Spinal cord (tissue), 10 donors: Measurements from ENCODE around the gene FER. TPM values are rescaled to one million over a fixed set of nuclear protein-coding genes. Genes with fewer than 3 reads are reported as not detected.
"Not testable (repeated sequence)": the region's sequence is repeated elsewhere in the genome, so short reads cannot be mapped to it uniquely, and the experiment has no call there.

Experiments used
- DNase-seq, 6 donors: peaks; one replicate each; pipeline versions ENCODE4 v3.0.0 to v3.0.0-alpha.2; 2013 to 2015; ENCODE audit warnings: low spot score in 6 of 6, low read depth in 4 of 6
- H3K27ac ChIP-seq: one replicate; pipeline ENCODE4 v1.5.1; 2013; ENCODE audit warnings: low read depth, low read length, control low read depth
- H3K27me3 ChIP-seq: one replicate; pipeline ENCODE4 v1.6.1; 2013; ENCODE audit warnings: low read length; ENCODE audit not compliant: control insufficient read depth, insufficient read depth
- H3K36me3 ChIP-seq: one replicate; pipeline ENCODE4 v1.6.1; 2013; ENCODE audit warnings: low read length; ENCODE audit not compliant: control insufficient read depth, insufficient read depth
- H3K4me1 ChIP-seq: one replicate; pipeline ENCODE4 v1.6.1; 2013; ENCODE audit warnings: low read length; ENCODE audit not compliant: control insufficient read depth, insufficient read depth
- H3K4me3 ChIP-seq: one replicate; pipeline ENCODE4 v1.5.1; 2013; ENCODE audit warnings: low read depth, low read length, control low read depth
- H3K9me3 ChIP-seq: one replicate; pipeline ENCODE4 v1.6.1; 2013; ENCODE audit warnings: low read length; ENCODE audit not compliant: control insufficient read depth, insufficient read depth
- WGBS: methylation state at CpG from one replicate; pipeline ENCODE4 v1.1.5; 2013; ENCODE audit warnings: missing lambda C conversion rate; ENCODE audit not compliant: insufficient coverage; 5-methylcytosine and 5-hydroxymethylcytosine counted together
- polyA plus RNA-seq, 2 donors: library from polyadenylated mRNA; unstranded; fragments of 120-200 nt; gene quantifications; one replicate each; pipeline ENCODE4 v1.2.1, GENCODE V29; 2013; ENCODE audit not compliant: insufficient read length in 2 of 2
- total RNA-seq, 2 donors: library from RNA; depleted of rRNA in 1 of 2; stranded (reverse); fragments of 120-200 nt in 1 of 2; fragments of >200 nt in 1 of 2; gene quantifications; one replicate each; pipeline versions ENCODE4 v1.2.3 to v1.2.4, GENCODE V29; 2013 to 2014
- donor health status: healthy.

Gene FER
- total and polyA plus RNA-seq, 4 donors: 13.5 to 70.7 (median 36.5) TPM

GRCh38 chr5:108993440-108993839 lies 245.7 kb downstream of the FER start:
- H3K27me3 ChIP-seq, DNase-seq, H3K27ac ChIP-seq, H3K36me3 ChIP-seq, H3K4me1 ChIP-seq, H3K4me3 ChIP-seq, H3K9me3 ChIP-seq: not testable (repeated sequence)
- 100% methylated on average over 3 of the region's 12 CpGs for WGBS

GRCh38 chr5:108997720-108998119 lies 250.0 kb downstream of the FER start:
- H3K27me3 ChIP-seq: no peaks in the 10 kb centered on the region
- WGBS: 100% methylated on average over 3 of the region's 4 CpGs
- no peaks in the 10 kb centered on the region for H3K9me3 ChIP-seq
- DNase-seq: no peak
- H3K36me3 ChIP-seq: peaks cover 6% of the 10 kb centered on the region
- no peak overlapping the region for H3K4me3 ChIP-seq
- no peak overlapping the region for H3K27ac ChIP-seq
- H3K4me1 ChIP-seq: no peaks in the 10 kb centered on the region

DNA sequence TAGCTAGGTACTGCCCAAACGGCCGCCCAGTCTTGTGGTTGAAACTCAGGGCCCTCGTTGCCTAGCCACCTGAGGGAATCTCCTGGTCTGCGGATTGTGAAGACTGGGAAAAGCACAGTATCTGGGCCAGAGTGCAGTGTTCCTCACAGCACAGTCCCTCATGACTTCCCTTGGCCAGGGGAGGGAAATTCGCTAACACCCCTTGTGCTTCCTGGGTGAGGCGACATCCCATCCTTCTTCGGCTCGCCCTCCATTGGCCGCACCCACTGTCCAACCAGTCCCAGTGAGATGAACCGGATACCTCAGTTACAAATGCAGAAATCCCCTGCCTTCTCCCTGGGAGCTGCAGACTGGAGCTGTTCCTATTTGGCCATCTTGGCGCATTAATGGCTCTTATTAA lies 250.5 kb downstream of the FER start:
- WGBS: 99% methylated on average over 10 of the region's 11 CpGs
- no peaks in the 10 kb centered on the region for H3K27me3 ChIP-seq
- H3K4me3 ChIP-seq: no peak overlapping the region
- no peak for DNase-seq
- H3K4me1 ChIP-seq: no peaks in the 10 kb centered on the region
- H3K27ac ChIP-seq: no peak overlapping the region
- peaks cover 6% of the 10 kb centered on the region for H3K36me3 ChIP-seq
- H3K9me3 ChIP-seq: no peaks in the 10 kb centered on the region

DNA sequence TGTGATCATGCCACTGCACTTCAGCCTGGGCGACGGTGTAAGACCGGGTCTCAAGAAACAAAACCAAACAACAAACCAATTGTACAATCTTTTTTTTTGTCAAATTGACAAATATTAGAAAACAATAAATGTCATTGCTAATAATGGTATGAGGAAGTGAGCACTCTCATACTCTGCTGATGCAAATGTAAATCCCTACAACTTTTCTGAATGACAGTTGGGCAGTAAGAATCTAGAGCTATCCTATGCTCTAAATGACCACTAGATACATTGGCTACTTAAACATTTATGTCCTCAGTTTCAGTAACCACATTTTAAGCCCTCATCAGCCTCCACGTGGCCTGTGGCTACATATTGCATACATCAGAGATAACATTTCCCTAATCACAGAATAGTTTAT lies 256.2 kb downstream of the FER start:
- Histone ChIP-seq H3K4me3 (no peak overlapping the region), H3K27me3 (no peaks in the 10 kb centered on the region), H3K9me3 (no peaks in the 10 kb centered on the region), H3K27ac (no peak overlapping the region), H3K36me3 (no peaks in the 10 kb centered on the region), H3K4me1 (no peaks in the 10 kb centered on the region)
- DNase-seq: no peak
- WGBS: 88% methylated on average over 1 of the region's 4 CpGs

DNA sequence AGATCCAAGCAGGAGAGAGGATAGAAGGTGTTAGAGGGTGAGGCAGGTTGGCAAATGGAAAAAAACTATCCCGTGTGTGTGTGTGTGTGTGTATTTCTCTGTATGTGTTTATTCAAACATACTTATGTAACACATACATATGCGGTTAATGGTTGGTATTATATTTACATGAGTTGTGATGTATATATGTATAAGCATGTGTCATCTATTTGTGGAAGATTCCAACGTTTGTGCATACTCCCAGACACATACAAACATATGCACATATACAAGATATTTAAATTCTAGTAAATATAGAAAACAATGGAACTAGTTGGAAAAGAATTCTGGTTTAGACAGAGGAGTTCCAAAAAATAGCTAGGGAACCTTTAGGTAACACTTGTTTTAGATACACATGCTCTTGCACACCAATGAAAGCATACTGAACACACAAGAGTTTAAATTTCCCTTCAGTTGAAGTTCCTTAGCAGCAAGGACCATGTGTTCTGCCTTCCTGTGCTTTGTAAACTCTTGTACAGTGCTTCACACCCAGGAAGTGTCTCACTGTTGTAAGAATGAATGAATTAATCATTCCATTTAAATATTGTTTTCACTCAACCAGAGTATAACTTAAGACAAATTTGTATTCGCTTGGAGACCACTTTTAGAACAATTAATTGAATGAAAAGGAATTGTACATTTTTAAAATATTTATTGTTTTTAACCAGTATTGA lies 257.8 kb downstream of the FER start:
- Histone ChIP-seq H3K27me3 (no peaks in the 10 kb centered on the region), H3K9me3 (no peaks in the 10 kb centered on the region), H3K27ac (no peak overlapping the region), H3K4me1 (no peaks in the 10 kb centered on the region), H3K36me3 (no peaks in the 10 kb centered on the region), H3K4me3 (no peak overlapping the region)
- DNase-seq: no peak
- WGBS: no CpG with 5 or more reads among the region's 4 CpGs

DNA sequence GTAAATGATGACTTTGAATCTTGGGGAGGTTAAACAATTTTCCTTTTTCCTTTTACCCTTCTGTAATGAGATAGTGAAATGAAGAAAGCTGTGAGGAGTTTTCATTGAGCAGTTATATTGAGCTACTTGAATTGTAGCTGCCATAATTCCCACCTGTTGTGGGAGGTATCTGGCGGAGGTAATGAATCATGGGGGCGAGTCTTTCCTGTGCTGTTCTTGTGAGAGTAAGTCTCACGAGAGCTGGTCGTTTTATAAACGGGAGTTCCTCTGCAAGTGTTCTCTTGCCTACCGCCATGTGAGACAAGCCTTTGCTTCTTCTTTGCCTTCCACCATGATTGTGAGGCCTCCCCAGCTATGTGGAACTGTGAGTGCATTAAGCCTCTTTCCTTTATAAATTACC lies 258.4 kb downstream of the FER start:
- DNase-seq: no peak
- Histone ChIP-seq H3K27ac (no peak overlapping the region), H3K9me3 (no peaks in the 10 kb centered on the region), H3K27me3 (no peaks in the 10 kb centered on the region), H3K4me1 (no peaks in the 10 kb centered on the region), H3K36me3 (no peaks in the 10 kb centered on the region), H3K4me3 (no peak overlapping the region)
- WGBS: no CpG with 5 or more reads among the region's 6 CpGs

GRCh38 chr5:109016300-109016699 lies 268.6 kb downstream of the FER start:
- no peak for DNase-seq
- Histone ChIP-seq H3K4me1 (no peaks in the 10 kb centered on the region), H3K4me3 (no peak overlapping the region), H3K27me3 (no peaks in the 10 kb centered on the region), H3K27ac (no peak overlapping the region), H3K36me3 (no peaks in the 10 kb centered on the region), H3K9me3 (no peaks in the 10 kb centered on the region)
- no CpG with 5 or more reads among the region's 1 CpG for WGBS

- H3K4me3 ChIP-seq: no peak overlapping the region
- DNase-seq: no peak
- H3K27me3 ChIP-seq: no peaks in the 10 kb centered on the region
- no peaks in the 10 kb centered on the region for H3K9me3 ChIP-seq
- no peak overlapping the region for H3K27ac ChIP-seq
- H3K36me3 ChIP-seq: no peaks in the 10 kb centered on the region
- H3K4me1 ChIP-seq: no peaks in the 10 kb centered on the region
Measured at GRCh38 chr5:109022056-109022455, 274.4 kb downstream of the FER start.

- no CpG with 5 or more reads among the region's 1 CpG for WGBS
- not testable (repeated sequence) for H3K36me3 ChIP-seq, H3K27me3 ChIP-seq, H3K9me3 ChIP-seq, H3K4me3 ChIP-seq, H3K27ac ChIP-seq, DNase-seq, H3K4me1 ChIP-seq
Measured at GRCh38 chr5:109025729-109026128, 278.0 kb downstream of the FER start.

GRCh38 chr5:109027983-109028607 lies 280.4 kb downstream of the FER start:
- H3K27me3 ChIP-seq: no peaks in the 10 kb centered on the region
- no peaks in the 10 kb centered on the region for H3K9me3 ChIP-seq
- H3K36me3 ChIP-seq: no peaks in the 10 kb centered on the region
- H3K27ac ChIP-seq: no peak overlapping the region
- no peak overlapping the region for H3K4me3 ChIP-seq
- DNase-seq: no peak
- H3K4me1 ChIP-seq: no peaks in the 10 kb centered on the region
- WGBS: no CpG with 5 or more reads among the region's 1 CpG
